ENCODE data around the gene ZNF2. TPM values are rescaled to one million over a fixed set of nuclear protein-coding genes. Genes with fewer than 3 reads are reported as not detected.

ZNF2 gene
- total and polyA plus RNA-seq, 2 of the 13 experiments (the other 11 are each of a cell fraction or from before 2014, with no cell fraction given): 4.3 to 6.1 TPM

DNA sequence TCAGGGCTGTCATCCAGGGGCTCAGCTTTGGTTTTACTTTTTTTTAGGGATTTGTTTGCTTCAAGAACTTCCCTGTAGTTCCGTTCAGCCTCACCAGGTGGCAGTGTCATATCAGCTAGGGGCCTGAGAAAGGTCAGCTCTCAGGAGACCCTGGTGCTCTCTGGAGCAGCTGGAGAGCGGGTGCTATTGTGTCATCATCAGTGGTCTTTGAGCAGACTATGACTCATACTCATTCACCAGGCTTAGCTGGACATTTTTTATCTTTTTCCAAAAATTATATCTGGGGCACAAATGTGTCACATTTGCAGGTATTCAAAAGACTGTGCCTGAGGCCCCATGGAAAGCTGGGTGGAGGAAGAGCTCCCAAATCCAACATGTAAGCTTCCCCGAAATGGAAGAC lies 66.1 kb downstream of the ZNF2 start (continued):
- TF ChIP-seq SMAD3 (CRISPR knock-in tag; IDR thresholded peaks at IDR 0.05) (peak; percentile 78; the same call in 1 of the 2 replicates), TGIF2 (CRISPR knock-in tag; IDR thresholded peaks at IDR 0.05) (peak; percentile 50; the same call in 1 of the 2 replicates), ZNF552 (CRISPR knock-in tag; IDR thresholded peaks at IDR 0.05; ENCODE audit: borderline replicate concordance) (no peak)
- TF ChIP-seq, protein P1, sequence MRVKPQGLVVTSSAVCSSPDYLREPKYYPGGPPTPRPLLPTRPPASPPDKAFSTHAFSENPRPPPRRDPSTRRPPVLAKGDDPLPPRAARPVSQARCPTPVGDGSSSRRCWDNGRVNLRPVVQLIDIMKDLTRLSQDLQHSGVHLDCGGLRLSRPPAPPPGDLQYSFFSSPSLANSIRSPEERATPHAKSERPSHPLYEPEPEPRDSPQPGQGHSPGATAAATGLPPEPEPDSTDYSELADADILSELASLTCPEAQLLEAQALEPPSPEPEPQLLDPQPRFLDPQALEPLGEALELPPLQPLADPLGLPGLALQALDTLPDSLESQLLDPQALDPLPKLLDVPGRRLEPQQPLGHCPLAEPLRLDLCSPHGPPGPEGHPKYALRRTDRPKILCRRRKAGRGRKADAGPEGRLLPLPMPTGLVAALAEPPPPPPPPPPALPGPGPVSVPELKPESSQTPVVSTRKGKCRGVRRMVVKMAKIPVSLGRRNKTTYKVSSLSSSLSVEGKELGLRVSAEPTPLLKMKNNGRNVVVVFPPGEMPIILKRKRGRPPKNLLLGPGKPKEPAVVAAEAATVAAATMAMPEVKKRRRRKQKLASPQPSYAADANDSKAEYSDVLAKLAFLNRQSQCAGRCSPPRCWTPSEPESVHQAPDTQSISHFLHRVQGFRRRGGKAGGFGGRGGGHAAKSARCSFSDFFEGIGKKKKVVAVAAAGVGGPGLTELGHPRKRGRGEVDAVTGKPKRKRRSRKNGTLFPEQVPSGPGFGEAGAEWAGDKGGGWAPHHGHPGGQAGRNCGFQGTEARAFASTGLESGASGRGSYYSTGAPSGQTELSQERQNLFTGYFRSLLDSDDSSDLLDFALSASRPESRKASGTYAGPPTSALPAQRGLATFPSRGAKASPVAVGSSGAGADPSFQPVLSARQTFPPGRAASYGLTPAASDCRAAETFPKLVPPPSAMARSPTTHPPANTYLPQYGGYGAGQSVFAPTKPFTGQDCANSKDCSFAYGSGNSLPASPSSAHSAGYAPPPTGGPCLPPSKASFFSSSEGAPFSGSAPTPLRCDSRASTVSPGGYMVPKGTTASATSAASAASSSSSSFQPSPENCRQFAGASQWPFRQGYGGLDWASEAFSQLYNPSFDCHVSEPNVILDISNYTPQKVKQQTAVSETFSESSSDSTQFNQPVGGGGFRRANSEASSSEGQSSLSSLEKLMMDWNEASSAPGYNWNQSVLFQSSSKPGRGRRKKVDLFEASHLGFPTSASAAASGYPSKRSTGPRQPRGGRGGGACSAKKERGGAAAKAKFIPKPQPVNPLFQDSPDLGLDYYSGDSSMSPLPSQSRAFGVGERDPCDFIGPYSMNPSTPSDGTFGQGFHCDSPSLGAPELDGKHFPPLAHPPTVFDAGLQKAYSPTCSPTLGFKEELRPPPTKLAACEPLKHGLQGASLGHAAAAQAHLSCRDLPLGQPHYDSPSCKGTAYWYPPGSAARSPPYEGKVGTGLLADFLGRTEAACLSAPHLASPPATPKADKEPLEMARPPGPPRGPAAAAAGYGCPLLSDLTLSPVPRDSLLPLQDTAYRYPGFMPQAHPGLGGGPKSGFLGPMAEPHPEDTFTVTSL (CRISPR knock-in tag; IDR thresholded peaks at IDR 0.05; ENCODE audit: borderline replicate concordance): peak; percentile 68; the same call in 1 of the 2 replicates
- TF ChIP-seq, protein P2, sequence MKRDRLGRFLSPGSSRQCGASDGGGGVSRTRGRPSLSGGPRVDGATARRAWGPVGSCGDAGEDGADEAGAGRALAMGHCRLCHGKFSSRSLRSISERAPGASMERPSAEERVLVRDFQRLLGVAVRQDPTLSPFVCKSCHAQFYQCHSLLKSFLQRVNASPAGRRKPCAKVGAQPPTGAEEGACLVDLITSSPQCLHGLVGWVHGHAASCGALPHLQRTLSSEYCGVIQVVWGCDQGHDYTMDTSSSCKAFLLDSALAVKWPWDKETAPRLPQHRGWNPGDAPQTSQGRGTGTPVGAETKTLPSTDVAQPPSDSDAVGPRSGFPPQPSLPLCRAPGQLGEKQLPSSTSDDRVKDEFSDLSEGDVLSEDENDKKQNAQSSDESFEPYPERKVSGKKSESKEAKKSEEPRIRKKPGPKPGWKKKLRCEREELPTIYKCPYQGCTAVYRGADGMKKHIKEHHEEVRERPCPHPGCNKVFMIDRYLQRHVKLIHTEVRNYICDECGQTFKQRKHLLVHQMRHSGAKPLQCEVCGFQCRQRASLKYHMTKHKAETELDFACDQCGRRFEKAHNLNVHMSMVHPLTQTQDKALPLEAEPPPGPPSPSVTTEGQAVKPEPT (CRISPR knock-in tag; IDR thresholded peaks at IDR 0.05; ENCODE audit: low read depth): no peak

Data from HepG2 (cell line).